D721Med (cell line): ENCODE measurements around the gene CCL13.

Experiments
- DNase-seq: peaks from one replicate; pipeline ENCODE4 v3.0.0; 2011; ENCODE audit warnings: low spot score; ENCODE audit not compliant: insufficient read length
- FAIRE-seq: peaks from 2 replicates; lab custom pipeline; 2011; peaks lifted over from hg19 to GRCh38; lab: Jason Lieb, UNC
- CTCF ChIP-seq: IDR thresholded peaks from 2 replicates; pipeline ENCODE4 v1.5.1; 2012; ENCODE audit warnings: mild to moderate bottlenecking, control low read depth; ENCODE audit not compliant: insufficient read depth; ENCODE audit errors: missing control alignments

Gene CCL13

GRCh38 chr17:34379868-34380267 is 23.6 kb downstream of the CCL13 start:
- no peak for TF ChIP-seq CTCF
- DNase-seq (no peak), FAIRE-seq (no peak)

DNA sequence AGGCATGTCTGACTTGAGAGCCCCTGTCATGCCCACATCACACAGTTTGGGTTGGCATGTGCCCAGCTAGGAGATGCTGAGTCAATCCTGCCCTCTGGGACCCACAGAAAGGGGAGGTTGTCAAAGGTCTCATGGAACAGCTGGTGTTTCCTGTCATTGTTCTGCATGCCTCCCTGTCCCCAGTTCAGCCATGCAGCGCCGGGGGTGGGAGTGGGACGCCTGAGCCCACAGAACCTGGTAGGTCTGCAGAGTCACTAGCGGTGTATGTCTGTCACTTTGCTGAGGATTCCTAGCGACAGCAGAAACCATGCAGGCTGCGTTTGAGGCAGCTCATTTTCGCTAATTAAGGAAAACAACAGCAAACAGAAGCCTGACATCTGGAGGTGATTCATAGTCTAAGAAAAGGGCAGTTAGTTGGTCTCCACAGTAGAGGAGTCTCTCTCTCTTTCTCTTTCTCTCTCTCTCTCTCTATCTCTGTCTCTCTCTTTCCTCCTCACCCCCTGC is 26.4 kb downstream of the CCL13 start:
- DNase-seq = no peak
- no peak for FAIRE-seq
- no peak for TF ChIP-seq CTCF

GRCh38 chr17:34383216-34383615 is 26.9 kb downstream of the CCL13 start:
- DNase-seq (no peak), FAIRE-seq (no peak)
- no peak for TF ChIP-seq CTCF

DNA sequence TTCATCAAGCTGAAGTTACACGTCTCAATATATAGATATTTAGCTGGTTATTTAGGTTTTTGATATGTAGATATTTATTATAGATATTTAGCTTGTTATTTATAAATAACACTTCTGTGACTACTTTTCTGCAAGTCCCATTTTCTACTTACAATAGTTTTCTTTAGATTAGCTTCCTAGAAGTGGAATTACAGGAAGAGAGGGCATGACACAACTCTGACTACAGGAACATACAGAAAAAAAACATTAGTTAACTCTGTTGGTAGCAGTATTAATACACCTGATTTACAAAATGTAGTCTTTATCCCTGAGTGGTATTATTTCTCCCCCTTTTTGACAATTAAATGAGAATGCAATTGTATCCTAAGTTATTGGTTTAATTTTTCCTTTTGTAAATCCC is 28.0 kb downstream of the CCL13 start:
- TF ChIP-seq CTCF = no peak
- FAIRE-seq (no peak), DNase-seq (no peak)

DNA sequence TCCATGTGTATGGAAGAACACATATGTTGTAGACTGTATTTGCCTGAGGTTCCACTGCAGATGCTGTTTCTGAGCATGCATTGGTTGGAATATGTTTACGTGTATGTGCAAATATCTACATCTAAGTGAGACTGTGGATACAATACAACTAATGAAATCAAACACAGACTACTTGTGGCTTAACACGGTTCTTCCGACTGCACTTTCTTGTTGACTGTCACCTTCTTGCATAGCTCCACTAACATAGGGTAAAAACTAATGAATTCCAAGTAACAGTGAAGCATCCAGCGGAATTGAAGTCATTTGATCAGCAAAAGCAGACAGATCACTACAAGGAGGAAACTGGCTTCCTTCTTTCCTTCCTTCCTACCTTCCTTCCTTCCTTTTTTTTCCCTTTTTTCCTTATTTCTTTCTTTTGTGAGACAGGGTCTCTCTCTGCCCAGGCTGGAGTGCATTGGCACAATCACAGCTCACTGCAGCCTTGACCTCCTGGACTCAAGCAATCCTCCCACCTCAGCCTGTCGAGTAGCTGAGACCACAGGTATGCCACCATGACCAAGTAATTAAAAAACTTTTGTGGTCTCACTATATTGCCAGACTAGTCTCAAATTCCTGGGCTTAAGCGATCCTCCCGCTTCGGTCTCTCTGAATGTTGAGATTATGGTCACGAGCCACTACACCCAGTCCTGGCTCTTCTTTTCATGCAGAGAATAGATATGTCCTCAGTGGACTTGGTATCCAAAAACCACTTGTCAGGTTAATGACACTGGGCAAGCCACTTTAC is 28.7 kb downstream of the CCL13 start:
- no peak for TF ChIP-seq CTCF
- FAIRE-seq (no peak), DNase-seq (no peak)

DNA sequence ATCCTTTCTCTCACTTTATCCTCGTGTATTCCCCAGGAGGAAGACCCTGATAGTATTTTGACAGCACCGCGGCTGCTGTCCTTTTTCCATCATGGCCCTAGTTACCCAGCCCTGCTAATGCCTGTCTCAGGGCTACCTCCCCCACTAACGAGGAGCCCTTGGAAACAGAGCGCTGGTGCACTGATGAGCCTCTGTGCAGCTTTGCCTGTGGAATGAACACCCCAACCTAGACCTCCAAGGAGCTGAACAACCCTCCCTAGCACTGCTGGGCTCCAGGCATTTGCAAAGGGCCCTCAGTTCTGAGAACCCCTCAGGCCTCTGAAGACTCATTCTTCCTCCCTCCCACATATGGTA is 30.0 kb downstream of the CCL13 start:
- no peak for DNase-seq
- FAIRE-seq = no peak

More for the DNA sequence above, 30.0 kb downstream of the CCL13 start:
- TF ChIP-seq CTCF = no peak
